ENCODE data around the gene IGSF9.

IGSF9 gene

DNA sequence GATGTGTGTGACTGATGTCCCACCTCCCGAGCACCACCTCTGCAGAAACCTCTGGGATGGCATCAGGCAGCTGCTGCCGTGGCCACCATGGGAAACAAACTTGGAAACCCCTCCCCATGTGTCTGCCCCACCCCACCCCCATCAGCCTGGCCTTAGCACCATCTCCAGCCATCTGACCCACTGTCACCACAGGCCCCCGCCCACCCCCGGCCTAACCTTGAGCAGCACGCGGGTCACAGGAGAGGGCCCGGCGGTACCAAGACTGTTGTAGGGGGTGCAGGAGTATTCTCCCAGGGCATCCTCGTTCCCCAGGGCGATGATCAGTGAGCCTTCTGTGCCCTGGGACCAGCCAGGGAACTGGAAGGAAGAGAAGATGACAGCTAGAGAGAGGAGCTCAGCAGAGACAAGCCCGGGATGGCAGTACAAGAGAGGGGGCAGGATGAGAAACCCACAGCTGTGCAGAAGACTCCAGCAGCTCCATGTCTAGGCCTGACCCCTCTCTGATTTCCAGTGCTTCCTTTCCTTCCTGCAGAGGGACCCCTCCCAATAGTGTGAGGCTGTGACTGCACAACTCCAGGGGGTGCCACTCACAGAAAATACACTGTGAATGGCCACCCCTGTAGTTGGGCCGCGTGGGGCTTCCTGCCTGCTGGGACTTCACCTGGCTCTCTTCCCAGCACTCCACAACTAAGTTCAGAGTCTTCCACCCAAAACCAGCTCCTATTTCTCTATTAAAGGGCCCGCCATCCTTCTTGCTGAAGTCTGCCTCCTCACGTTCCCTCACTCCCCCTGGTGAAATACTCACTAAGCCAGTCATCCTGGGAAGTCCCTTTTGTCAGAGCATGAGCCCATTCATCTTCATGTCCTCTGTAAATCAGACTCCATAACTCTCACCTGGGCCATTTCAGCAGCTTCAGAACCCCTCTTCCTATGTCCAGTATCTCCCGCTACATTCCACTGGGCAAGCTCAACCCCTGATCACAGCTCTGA lies 12.8 kb downstream of the IGSF9 start:
- Mint-ChIP-seq H3K4me1 (peaks cover 6% of the 10 kb centered on the region), H3K27ac (no peak overlapping the region), H3K27me3 (no peaks in the 10 kb centered on the region), H3K36me3 (no peaks in the 10 kb centered on the region), H3K9me3 (no peaks in the 10 kb centered on the region), H3K4me3 (no peak overlapping the region)

DNA sequence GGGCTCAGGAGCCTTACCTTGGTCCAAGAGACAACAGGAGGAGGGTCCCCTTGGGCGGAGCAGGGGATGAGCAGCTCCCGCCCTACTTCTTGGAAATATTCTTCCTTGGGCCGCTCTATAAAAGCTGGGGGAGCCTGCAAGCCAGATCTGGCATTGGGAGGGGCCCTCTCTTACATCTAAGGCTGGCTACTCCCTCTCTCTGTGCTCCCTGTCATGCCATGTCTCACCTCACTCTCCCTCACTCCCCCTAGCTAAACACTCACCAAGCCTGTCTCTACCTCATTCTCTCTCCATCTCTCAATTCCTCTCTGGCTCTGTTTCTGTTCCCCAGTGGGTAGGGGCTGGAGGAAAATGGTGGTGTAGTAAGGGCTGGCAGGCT lies 13.6 kb downstream of the IGSF9 start:
- Mint-ChIP-seq H3K4me1 (peaks cover 8% of the 10 kb centered on the region), H3K9me3 (no peaks in the 10 kb centered on the region), H3K36me3 (no peaks in the 10 kb centered on the region), H3K4me3 (no peak overlapping the region), H3K27me3 (no peaks in the 10 kb centered on the region), H3K27ac (no peak overlapping the region)

DNA sequence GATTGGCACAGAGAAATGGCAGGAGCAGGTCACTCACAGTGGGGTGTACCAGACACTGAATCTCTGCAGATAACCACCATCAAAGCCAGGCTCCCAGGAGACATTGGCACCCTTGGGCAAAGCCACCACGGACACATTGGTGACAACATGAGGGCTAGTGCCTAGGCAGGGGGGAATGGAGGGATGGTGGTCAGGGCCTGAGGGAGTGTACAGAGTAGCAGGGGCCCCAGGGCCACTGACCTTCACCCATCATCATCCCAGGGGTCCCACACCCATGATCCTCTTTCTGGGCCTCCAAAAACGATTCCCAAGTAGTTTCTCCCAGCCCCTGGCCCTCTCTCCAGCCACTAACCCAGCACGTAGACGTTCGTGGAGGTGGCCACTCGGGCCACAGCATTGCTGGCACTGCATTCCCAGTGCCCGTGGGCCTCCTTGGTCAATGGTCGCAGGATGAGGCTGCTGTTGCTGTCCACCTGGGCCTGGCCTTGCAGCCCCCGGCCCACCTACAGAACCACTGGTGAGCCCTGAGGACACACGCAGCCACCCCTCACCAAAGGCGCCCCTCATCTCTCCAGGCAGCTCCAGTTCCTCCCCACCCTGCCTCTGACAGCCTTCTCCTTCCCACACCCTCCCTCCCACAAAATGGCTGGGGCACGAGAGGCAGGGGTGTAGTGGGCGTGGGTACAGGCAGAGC lies 14.2 kb downstream of the IGSF9 start:
- no peak overlapping the region for H3K4me3 Mint-ChIP-seq

DNA sequence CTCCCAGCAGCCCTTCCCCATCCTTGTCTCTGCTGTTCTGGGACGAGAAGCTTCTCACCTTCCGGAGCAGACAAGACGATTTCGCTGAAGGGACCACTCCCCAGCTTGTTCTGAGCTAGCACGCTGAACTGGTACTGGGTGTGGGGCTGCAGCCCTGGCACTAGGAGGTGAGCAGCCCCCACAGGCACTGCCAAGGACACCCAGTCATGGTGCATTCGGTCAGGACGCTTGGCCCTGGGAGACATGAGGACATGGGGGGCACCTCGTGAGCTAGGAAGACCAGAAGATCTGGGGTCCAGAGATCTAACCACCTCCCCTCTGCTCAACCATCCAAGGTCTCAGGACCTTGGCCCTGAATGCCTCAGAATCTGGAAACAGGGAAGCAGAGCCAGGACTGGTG lies 14.8 kb downstream of the IGSF9 start:
- H3K36me3 Mint-ChIP-seq, result no peaks in the 10 kb centered on the region
- peaks cover 14% of the 10 kb centered on the region for H3K4me1 Mint-ChIP-seq
- no peak overlapping the region for H3K27ac Mint-ChIP-seq
- H3K9me3 Mint-ChIP-seq, result no peaks in the 10 kb centered on the region
- H3K4me3 Mint-ChIP-seq, result no peak overlapping the region
- no peaks in the 10 kb centered on the region for H3K27me3 Mint-ChIP-seq

More for the DNA sequence above, 14.2 kb downstream of the IGSF9 start:
- Mint-ChIP-seq H3K36me3 (no peaks in the 10 kb centered on the region), H3K9me3 (no peaks in the 10 kb centered on the region), H3K4me1 (peaks cover 10% of the 10 kb centered on the region), H3K27ac (no peak overlapping the region), H3K27me3 (no peaks in the 10 kb centered on the region)

DNA sequence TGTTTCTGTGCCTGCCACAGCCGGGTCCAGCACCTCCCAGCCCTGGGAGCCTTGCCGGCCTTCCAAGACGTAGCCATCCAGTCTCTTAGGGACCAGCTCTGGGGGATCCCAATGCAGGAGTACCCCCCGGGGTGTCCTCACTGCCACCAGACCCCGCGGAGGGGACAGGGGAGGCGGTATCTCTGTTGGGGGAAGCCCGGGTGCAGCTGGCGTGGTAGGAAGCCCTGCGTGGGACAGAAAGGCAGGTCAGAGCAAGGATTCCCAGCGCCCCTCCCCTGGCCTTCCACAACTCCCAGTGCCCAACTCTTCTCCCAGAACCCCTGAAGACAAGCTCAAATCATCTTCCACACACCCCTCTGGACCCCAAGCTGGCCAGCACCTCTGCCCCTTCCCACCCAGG lies 15.2 kb downstream of the IGSF9 start:
- Mint-ChIP-seq H3K4me1 (peaks cover 18% of the 10 kb centered on the region), H3K9me3 (no peaks in the 10 kb centered on the region), H3K27ac (no peak overlapping the region), H3K36me3 (peaks cover 2% of the 10 kb centered on the region), H3K27me3 (no peaks in the 10 kb centered on the region), H3K4me3 (no peak overlapping the region)

DNA sequence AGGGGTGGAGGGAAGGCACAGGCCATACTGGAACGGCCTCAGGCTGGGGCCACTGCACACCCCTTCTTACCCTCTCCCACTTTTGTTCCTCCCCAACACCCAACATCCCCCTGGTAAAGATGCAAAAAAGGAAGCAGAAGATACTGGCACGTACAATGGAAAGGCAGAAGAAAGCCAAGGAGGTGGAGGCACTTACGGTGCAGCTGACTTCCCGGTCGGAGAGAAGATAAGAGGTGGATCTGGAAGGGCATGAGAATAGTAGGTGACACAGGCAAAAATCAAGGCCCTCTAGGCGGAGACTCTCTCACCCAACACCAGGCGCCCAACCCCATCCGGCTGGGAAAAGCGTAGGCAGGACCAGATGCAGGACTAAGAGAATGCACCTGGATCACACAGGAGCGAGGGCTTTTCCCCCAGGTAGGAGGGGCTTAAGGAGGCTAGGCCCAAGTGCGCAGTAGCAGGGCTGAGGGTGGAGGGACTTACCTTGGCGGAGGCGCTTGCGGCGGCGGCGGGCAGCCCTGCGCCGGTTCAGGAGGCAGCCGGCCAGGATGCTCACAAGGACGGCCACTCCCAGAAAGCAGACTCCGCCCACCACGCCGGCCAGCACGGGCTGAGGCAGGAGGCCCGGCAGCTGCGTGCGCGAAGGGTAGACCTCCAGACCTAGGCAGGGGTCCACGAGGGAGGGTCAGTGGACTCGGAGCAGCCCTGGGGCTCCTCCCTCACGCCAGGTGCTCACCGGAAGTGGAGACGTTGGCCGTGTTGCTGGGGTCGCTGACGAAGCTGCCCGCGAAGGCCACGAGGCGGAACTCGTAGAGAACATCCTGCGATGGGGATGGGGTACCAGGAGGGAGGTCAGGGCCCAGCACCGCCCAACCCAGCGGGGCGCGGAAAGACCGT lies 16.0 kb downstream of the IGSF9 start:
- peaks cover 18% of the 10 kb centered on the region for H3K4me1 Mint-ChIP-seq
- H3K27ac Mint-ChIP-seq, result no peak overlapping the region
- no peak overlapping the region for H3K4me3 Mint-ChIP-seq
- H3K36me3 Mint-ChIP-seq, result peaks cover 2% of the 10 kb centered on the region
- H3K27me3 Mint-ChIP-seq, result no peaks in the 10 kb centered on the region
- no peaks in the 10 kb centered on the region for H3K9me3 Mint-ChIP-seq

DNA sequence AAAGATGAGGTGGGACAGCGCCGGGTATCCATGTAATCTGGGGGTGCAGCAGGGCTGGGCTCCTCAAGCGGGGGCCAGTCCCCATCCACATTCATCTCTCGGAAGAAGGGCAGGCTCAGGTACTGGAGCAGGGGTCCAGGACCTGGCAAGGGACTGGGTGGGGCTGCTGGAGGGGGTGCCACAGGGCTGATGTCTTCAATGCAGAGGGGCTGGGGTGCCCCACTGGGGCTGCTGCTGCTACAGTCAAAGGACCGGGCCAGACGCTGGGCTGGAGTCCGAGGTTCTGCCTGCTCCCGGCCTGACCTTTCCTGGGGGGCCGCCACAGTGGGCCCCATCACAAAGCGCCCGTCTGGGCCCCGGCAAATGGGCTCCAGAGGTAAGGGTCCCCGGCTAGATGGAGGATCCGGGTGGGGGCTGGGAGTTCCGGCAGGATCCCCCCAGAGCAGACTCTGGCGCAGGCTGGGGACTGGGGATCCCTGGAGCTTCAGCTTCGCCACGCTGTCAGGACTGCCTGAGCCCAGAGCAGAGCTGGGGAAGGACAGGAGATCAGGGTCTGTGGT lies 16.8 kb downstream of the IGSF9 start:
- H3K4me1 Mint-ChIP-seq, result peaks cover 24% of the 10 kb centered on the region
- no peaks in the 10 kb centered on the region for H3K9me3 Mint-ChIP-seq
- peaks cover 2% of the 10 kb centered on the region for H3K36me3 Mint-ChIP-seq
- no peak overlapping the region for H3K27ac Mint-ChIP-seq
- no peak overlapping the region for H3K4me3 Mint-ChIP-seq
- no peaks in the 10 kb centered on the region for H3K27me3 Mint-ChIP-seq

DNA sequence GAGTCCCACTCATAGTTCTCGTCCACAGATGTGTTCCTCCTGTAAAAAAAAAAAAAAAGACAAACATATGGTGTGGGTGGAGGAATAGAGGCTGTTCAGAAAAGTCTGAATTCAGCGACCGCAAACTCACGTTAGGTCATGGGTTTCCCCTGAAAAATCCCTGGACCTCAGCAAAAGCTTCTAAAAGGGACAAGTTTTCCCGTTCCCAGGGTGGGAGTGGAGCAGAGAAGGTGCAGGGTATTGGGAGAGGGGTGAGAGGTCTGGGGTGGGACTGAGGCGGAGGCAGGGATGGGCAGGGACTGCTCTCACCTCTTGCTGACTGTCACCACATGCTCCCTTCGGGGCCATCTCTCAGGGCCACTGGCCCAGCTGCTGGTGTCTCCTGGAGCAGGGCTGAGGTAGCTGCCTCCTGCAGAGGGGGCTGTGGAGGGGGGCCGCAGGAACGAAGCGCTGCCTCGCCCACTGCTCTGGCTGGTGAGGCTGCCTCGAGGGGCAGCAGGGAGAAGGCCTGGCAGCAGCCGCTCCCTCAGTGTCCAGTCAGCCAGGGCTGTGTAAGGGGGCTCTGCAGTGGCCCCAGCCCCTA lies 17.5 kb downstream of the IGSF9 start:
- Mint-ChIP-seq H3K4me3 (no peak overlapping the region), H3K36me3 (peaks cover 2% of the 10 kb centered on the region), H3K4me1 (peaks cover 31% of the 10 kb centered on the region), H3K27me3 (no peaks in the 10 kb centered on the region), H3K9me3 (no peaks in the 10 kb centered on the region), H3K27ac (no peak overlapping the region)

DNA sequence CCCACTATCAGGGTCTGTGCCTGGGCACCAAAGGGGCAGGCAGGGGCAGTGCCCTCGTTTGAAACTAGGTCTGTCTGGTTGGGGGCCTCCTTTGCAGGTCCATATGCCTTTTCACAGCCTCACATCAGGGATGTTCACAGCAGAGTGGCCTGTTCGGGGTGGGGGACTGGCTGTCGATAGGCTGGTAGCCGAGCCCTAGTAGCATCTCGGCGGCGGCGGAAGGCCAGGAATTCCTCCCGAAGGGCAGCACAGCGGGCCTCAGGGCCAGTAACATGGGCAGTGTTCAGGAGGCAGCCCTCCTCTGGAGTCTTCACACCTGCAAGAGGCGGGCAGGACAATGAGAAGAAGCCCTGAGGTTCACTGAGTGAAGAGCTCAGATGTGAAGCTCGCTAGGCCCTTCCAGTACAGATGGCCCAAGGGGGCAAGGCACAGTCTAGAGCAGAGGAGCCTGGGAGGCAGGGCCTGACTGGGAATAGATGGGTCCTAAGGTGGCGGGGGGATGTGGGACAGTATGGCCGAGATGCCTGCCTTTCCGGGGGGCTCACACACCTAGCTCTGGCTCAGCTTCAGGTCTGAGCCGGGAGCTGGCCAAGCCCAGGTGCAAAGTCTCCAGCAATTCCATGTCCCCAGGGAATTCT lies 18.1 kb downstream of the IGSF9 start:
- Mint-ChIP-seq H3K4me1 (peaks cover 37% of the 10 kb centered on the region), H3K27ac (no peak overlapping the region), H3K4me3 (no peak overlapping the region), H3K9me3 (no peaks in the 10 kb centered on the region), H3K27me3 (no peaks in the 10 kb centered on the region), H3K36me3 (peaks cover 2% of the 10 kb centered on the region)

DNA sequence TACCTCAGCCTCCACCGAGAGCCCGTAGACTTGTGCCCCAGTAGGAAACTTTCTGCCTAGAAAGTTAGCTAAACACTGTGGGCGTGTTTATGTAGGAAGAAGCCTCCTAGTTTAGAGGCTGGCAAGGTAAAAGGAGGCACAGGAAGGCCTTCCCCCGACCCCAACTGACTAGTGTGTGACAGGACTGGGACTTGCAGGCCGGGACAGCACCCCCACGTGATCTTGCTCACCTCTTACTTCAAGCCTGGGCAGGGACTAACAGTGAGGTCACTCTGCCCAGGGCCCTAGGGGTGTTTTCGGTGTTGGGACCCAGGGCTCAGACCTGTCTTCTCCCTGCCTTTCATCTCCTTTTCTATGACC lies 19.7 kb downstream of the IGSF9 start:
- Mint-ChIP-seq H3K27me3 (no peaks in the 10 kb centered on the region), H3K4me1 (peaks cover 53% of the 10 kb centered on the region), H3K9me3 (no peaks in the 10 kb centered on the region), H3K27ac (peak overlapping the region; percentile 98), H3K36me3 (peaks cover 7% of the 10 kb centered on the region), H3K4me3 (peak overlapping the region; percentile 97)

DNA sequence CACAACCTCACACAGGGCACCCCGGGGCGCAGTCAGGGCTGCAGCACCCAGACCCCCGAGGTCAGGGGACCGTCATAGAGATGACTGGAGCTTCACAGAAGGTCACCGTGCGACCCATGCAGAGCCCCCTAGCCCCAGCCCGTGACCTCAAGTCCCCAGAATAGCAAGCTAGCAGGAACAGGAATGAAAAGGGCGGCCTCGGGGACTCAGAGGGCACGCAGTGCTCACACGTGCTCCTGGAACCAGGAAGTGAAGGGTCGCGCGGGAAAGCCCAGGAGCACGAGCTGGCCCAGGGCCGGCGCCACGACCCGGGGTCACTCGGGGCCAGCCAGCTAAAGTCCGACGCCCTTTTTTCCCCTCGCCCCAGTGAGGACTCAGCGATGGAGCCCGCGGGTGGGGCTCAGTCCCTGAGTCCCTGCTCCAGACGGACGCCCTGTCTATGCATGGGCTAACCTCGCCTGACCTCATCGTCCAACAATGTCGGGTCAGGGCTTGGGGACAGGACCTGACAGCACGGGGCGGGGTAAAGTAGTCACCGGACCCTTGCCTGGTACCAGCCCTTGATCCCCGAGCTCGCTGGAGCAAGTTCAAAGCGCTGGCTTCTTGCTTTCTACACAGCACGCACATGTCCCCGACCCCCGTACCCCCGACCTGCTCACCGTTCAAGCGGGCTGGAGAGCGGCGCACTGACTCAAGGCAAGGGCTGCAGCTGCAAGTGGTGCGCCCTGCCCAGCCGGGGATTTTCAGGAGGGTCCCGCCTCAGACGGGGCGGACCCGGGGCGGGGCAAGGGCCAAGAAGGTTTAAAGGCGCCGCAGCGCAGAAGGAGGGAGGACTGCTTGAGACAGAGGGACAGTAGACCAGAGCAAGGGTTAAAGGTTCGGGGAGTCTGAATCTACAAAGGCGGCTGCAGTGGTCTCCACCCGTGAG lies 20.4 kb downstream of the IGSF9 start, which contains the start of gene TAGLN2:
Gene TAGLN2, minus strand, starts transcription at position 717 of the 928 bp plus-strand sequence. CDS start 4,998 bp downstream, outside the sequence.
- Mint-ChIP-seq H3K36me3 (peaks cover 7% of the 10 kb centered on the region), H3K27ac (peak within 1 kb of the TSS; percentile 98), H3K9me3 (no peaks in the 10 kb centered on the region), H3K4me3 (peak within 1 kb of the TSS; percentile 97), H3K27me3 (no peaks in the 10 kb centered on the region), H3K4me1 (peaks cover 60% of the 10 kb centered on the region)

DNA sequence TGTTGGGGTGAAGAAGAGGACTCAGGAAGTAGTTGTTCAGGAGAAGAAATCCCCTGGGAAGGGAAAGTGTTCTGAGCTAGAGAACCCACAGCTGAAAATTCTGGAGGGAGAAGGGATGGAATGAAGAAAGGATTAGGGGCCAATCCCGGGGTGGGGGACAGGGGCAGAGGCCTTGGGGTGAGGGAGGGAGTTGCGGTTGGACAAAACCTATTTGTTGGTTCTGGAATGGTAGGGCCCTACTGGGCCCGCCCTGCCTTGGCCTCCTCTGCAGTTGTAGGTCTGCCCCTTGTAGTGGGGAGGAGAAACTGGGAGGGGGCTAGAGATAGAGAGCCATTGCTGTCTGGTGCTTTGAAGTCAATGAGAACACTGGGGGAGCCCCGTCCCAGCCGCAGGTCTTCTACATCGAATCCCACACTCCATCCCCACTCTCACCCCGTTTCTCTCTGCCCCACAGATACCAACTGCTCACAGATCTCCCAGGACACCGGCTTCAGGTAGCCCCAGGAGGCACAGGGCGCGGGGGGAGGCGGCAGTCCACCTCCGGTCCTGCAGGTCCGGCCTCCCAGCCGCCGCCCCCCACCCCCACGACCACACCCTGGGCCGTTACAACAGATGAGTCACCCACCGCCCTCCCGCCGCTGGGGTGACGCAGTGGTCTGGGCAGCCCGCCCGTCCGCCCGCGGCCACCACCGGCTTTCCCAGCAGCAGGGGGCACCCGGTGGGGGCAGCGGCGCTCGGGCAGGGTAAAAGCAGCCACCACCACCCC lies 21.2 kb downstream of the IGSF9 start:
- Mint-ChIP-seq H3K4me3 (peak overlapping the region; percentile 97), H3K4me1 (peaks cover 67% of the 10 kb centered on the region), H3K36me3 (peaks cover 10% of the 10 kb centered on the region), H3K27me3 (no peaks in the 10 kb centered on the region), H3K9me3 (no peaks in the 10 kb centered on the region), H3K27ac (peak overlapping the region; percentile 98)
